Measurements from ENCODE around the gene KIF13A.
"Not testable (repeated sequence)": the region's sequence is repeated elsewhere in the genome, so short reads cannot be mapped to it uniquely, and the experiment has no call there.

- TF ChIP-seq CBX3 (IDR thresholded peaks at IDR 0.05; ENCODE audit: borderline replicate concordance, low read depth): not testable (repeated sequence)
- TF ChIP-seq, protein P1, sequence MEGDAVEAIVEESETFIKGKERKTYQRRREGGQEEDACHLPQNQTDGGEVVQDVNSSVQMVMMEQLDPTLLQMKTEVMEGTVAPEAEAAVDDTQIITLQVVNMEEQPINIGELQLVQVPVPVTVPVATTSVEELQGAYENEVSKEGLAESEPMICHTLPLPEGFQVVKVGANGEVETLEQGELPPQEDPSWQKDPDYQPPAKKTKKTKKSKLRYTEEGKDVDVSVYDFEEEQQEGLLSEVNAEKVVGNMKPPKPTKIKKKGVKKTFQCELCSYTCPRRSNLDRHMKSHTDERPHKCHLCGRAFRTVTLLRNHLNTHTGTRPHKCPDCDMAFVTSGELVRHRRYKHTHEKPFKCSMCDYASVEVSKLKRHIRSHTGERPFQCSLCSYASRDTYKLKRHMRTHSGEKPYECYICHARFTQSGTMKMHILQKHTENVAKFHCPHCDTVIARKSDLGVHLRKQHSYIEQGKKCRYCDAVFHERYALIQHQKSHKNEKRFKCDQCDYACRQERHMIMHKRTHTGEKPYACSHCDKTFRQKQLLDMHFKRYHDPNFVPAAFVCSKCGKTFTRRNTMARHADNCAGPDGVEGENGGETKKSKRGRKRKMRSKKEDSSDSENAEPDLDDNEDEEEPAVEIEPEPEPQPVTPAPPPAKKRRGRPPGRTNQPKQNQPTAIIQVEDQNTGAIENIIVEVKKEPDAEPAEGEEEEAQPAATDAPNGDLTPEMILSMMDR (IDR thresholded peaks at IDR 0.05 in 2 of 3, conservative IDR thresholded peaks at IDR 0.05 in 1 of 3; ENCODE audit: control insufficient read depth in 2 of 3, extremely low read depth in 1 of 3, insufficient read depth in 1 of 3, low read depth in 3 of 3, low read length in 3 of 3): not testable (repeated sequence)
Measured at GRCh38 chr6:17807431-17807830, 180.0 kb downstream of the KIF13A start.

All from GM12878 (cell line).